Tibial nerve (tissue), 4 donors: ENCODE data around the gene C1QL4. TPM values are rescaled to one million over a fixed set of nuclear protein-coding genes. Genes with fewer than 3 reads are reported as not detected.

Source experiments
- DNase-seq, 2 donors: peaks; one replicate each; pipeline ENCODE4 v3.0.0-alpha.2; 2019; ENCODE audit warnings: low spot score in 2 of 2
- H3K27ac ChIP-seq, 4 donors: fragments of 200-600 bp; sonication (generic) in 3 of 4; one replicate each; pipeline ENCODE4 v1.5.1; 2017 to 2019; ENCODE audit warnings: mild to moderate bottlenecking in 1 of 4
- H3K27me3 ChIP-seq, 2 donors: fragments of 200-600 bp; sonication (generic) in 1 of 2; one replicate each; pipeline versions ENCODE4 v1.5.1 to v1.6.0; 2017 to 2019
- H3K36me3 ChIP-seq, 3 donors: fragments of 200-600 bp; sonication (generic); one replicate each; pipeline ENCODE4 v1.5.1; 2018 to 2019
- H3K4me1 ChIP-seq, 4 donors: fragments of 200-600 bp; sonication (generic) in 3 of 4; one replicate each; pipeline ENCODE4 v1.5.1; 2017 to 2019
- H3K4me3 ChIP-seq, 4 donors: fragments of 200-600 bp; sonication (generic) in 3 of 4; one replicate each; pipeline ENCODE4 v1.5.1; 2017 to 2019; ENCODE audit warnings: mild to moderate bottlenecking in 1 of 4, moderate library complexity in 1 of 4
- H3K9me3 ChIP-seq, 4 donors: fragments of 200-600 bp; sonication (generic) in 3 of 4; one replicate each; pipeline ENCODE4 v1.5.1; 2017 to 2019
- EP300 ChIP-seq, 2 donors: sonication (generic); formaldehyde crosslinking; IDR thresholded peaks; one replicate each; pipeline ENCODE4 v1.6.1; 2017; ENCODE audit warnings: antibody characterized with exemption in 2 of 2, mild to moderate bottlenecking in 1 of 2
- POLR2A ChIP-seq, 2 donors: fragments of 450-650 bp; IDR thresholded peaks; one replicate each; pipeline ENCODE4 v1.6.1; 2017; ENCODE audit warnings: antibody characterized with exemption in 2 of 2, mild to moderate bottlenecking in 2 of 2, moderate library complexity in 2 of 2
- WGBS, 2 donors: methylation state at CpG; one replicate each; pipeline ENCODE4 v1.1.5; 2018; 5-methylcytosine and 5-hydroxymethylcytosine counted together
- total RNA-seq, 4 donors: library from RNA; depleted of rRNA; stranded (reverse); fragments of >200 nt; gene quantifications; one replicate each; pipeline ENCODE4 v1.1.0, GENCODE V29; 2016
- TF ChIP-seq, protein P1 (sequence below), 5 experiments: fragments of 200-600 bp in 3 of 5; fragments of 450-650 bp in 2 of 5; sonication (generic) in 3 of 5; IDR thresholded peaks; one replicate each; pipeline ENCODE4 v1.5.1; 2016 to 2019; ENCODE audit warnings: antibody characterized with exemption in 5 of 5, mild to moderate bottlenecking in 3 of 5, moderate library complexity in 2 of 5

The C1QL4 gene
- total RNA-seq, 4 donors from 2014 or later: not detected

- DNase-seq: no peak
- TF ChIP-seq EP300 (IDR thresholded peaks at IDR 0.05): no peak
- TF ChIP-seq, protein P1, sequence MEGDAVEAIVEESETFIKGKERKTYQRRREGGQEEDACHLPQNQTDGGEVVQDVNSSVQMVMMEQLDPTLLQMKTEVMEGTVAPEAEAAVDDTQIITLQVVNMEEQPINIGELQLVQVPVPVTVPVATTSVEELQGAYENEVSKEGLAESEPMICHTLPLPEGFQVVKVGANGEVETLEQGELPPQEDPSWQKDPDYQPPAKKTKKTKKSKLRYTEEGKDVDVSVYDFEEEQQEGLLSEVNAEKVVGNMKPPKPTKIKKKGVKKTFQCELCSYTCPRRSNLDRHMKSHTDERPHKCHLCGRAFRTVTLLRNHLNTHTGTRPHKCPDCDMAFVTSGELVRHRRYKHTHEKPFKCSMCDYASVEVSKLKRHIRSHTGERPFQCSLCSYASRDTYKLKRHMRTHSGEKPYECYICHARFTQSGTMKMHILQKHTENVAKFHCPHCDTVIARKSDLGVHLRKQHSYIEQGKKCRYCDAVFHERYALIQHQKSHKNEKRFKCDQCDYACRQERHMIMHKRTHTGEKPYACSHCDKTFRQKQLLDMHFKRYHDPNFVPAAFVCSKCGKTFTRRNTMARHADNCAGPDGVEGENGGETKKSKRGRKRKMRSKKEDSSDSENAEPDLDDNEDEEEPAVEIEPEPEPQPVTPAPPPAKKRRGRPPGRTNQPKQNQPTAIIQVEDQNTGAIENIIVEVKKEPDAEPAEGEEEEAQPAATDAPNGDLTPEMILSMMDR (IDR thresholded peaks at IDR 0.05): no peak
- TF ChIP-seq POLR2A (IDR thresholded peaks at IDR 0.05): no peak
- Histone ChIP-seq H3K36me3 (no peaks in the 10 kb centered on the region), H3K9me3 (no peaks in the 10 kb centered on the region), H3K4me3 (no peak overlapping the region), H3K27ac (no peak overlapping the region), H3K4me1 (peaks cover 0 to 34% (median 10%) of the 10 kb centered on the region in 4 donors), H3K27me3 (peaks cover 4 to 63% of the 10 kb centered on the region in 2 donors)
- 67 to 75% methylated on average over 17 of the region's 17 CpGs for WGBS, 2 donors
Measured at GRCh38 chr12:49332441-49332861, 4.5 kb downstream of the C1QL4 start.

GRCh38 chr12:49331380-49332222, 5.4 kb downstream of the C1QL4 start:
- H3K27ac ChIP-seq: no peak overlapping the region
- no peak overlapping the region for H3K4me3 ChIP-seq
- no peaks in the 10 kb centered on the region for H3K36me3 ChIP-seq
- peaks cover 4 to 54% of the 10 kb centered on the region in 2 donors for H3K27me3 ChIP-seq
- DNase-seq: peak; percentile 45 to 62
- TF ChIP-seq EP300 (IDR thresholded peaks at IDR 0.05): no peak
- TF ChIP-seq, protein P1 (IDR thresholded peaks at IDR 0.05): peak; percentile 59 to 78 (median 73)
- no peak for TF ChIP-seq POLR2A (IDR thresholded peaks at IDR 0.05)
- H3K9me3 ChIP-seq: no peaks in the 10 kb centered on the region
- peaks cover 0 to 26% (median 8%) of the 10 kb centered on the region in 4 donors for H3K4me1 ChIP-seq
- 38 to 44% methylated on average over 11 of the region's 11 CpGs for WGBS, 2 donors

- peaks cover 0 to 18% (median 6%) of the 10 kb centered on the region in 4 donors for H3K4me1 ChIP-seq
- WGBS, 2 donors: 66 to 72% methylated on average over 12 to 13 of the region's 14 CpGs
- no peaks in the 10 kb centered on the region for H3K9me3 ChIP-seq
- H3K4me3 ChIP-seq: no peak overlapping the region
- TF ChIP-seq POLR2A (IDR thresholded peaks at IDR 0.05) (no peak), EP300 (IDR thresholded peaks at IDR 0.05) (no peak)
- TF ChIP-seq, protein P1 (IDR thresholded peaks at IDR 0.05): no peak
- H3K27me3 ChIP-seq: peaks cover 0 to 46% of the 10 kb centered on the region in 2 donors
- H3K36me3 ChIP-seq: no peaks in the 10 kb centered on the region
- no peak for DNase-seq
- H3K27ac ChIP-seq: no peak overlapping the region
Measured at GRCh38 chr12:49330631-49331379, 6.2 kb downstream of the C1QL4 start.

- no peaks in the 10 kb centered on the region for H3K9me3 ChIP-seq
- peaks cover 0 to 40% of the 10 kb centered on the region in 2 donors for H3K27me3 ChIP-seq
- WGBS, 2 donors: 86 to 90% methylated on average over 5 to 7 of the region's 7 CpGs
- DNase-seq: no peak
- TF ChIP-seq, protein P1 (IDR thresholded peaks at IDR 0.05): no peak
- TF ChIP-seq EP300 (IDR thresholded peaks at IDR 0.05) (no peak), POLR2A (IDR thresholded peaks at IDR 0.05) (no peak)
- H3K27ac ChIP-seq: no peak overlapping the region
- H3K4me1 ChIP-seq: peaks cover 0 to 18% (median 6%) of the 10 kb centered on the region in 4 donors
- no peaks in the 10 kb centered on the region for H3K36me3 ChIP-seq
- H3K4me3 ChIP-seq: no peak overlapping the region
Measured at GRCh38 chr12:49330032-49330619, 6.9 kb downstream of the C1QL4 start.
